B cell (primary cell): ENCODE results near the gene STAT5A. TPM values are rescaled to one million over a fixed set of nuclear protein-coding genes. Genes with fewer than 3 reads are reported as not detected.

Source experiments
- ATAC-seq: fragments of 200-7000 bp; cut with Tn5 transposase; one replicate; pipeline ENCODE4 v1.10.0; 2021; ENCODE audit warnings: low read depth, mild to moderate bottlenecking, moderate number of reproducible peaks, moderate library complexity
- CTCF ChIA-PET: fragments of 350-600 bp; sonication (Branson Sonifier 250); formaldehyde crosslinking; loops from one replicate; lab custom pipeline; 2021; ENCODE audit warnings: antibody characterized with exemption, inconsistent platforms; lab: Charles Lee
- POLR2A ChIA-PET: fragments of 350-600 bp; sonication (Branson Sonifier 250); formaldehyde crosslinking; loops from one replicate; lab custom pipeline; 2021; ENCODE audit warnings: antibody characterized with exemption; lab: Charles Lee
- DNase-seq: peaks from one replicate; pipeline ENCODE4 v3.0.0; 2013
- H2AFZ ChIP-seq: 2 replicates; pipeline ENCODE4 v1.6.1; 2012; ENCODE audit warnings: mild to moderate bottlenecking, low read depth, low read length; ENCODE audit not compliant: insufficient read depth, poor library complexity, severe bottlenecking
- H3K27ac ChIP-seq, 2 donors: 1 replicate in 1 of 2; 2 replicates in 1 of 2; pipeline ENCODE4 v1.5.1; 2012 to 2013; ENCODE audit warnings: low read length in 2 of 2, mild to moderate bottlenecking in 2 of 2, moderate library complexity in 1 of 2
- H3K27me3 ChIP-seq, 4 experiments: fragments of 200-600 bp in 1 of 4; sonication (generic) in 1 of 4; replicated peaks in 1 of 4; 1 replicate in 2 of 4; 2 replicates in 2 of 4; pipeline versions ENCODE4 v1.6.1 to v1.7.0; 2013 to 2016; ENCODE audit warnings: low read length in 3 of 4, mild to moderate bottlenecking in 2 of 4, mixed read lengths in 1 of 4, moderate library complexity in 1 of 4; ENCODE audit not compliant: insufficient read depth in 4 of 4, control insufficient read depth in 3 of 4; ENCODE audit errors: control extremely low read depth in 1 of 4
- H3K36me3 ChIP-seq, 2 experiments: replicated peaks in 1 of 2; 1 replicate in 1 of 2; 2 replicates in 1 of 2; pipeline versions ENCODE4 v1.6.1 to v1.7.1; 2013; ENCODE audit warnings: low read length in 1 of 2; ENCODE audit not compliant: insufficient read depth in 2 of 2, control insufficient read depth in 1 of 2; ENCODE audit errors: control extremely low read depth in 1 of 2, extremely low read depth in 1 of 2
- H3K4me1 ChIP-seq, 2 donors: fragments of 200-600 bp in 1 of 2; sonication (generic) in 1 of 2; 1 replicate in 1 of 2; 2 replicates in 1 of 2; pipeline versions ENCODE4 v1.5.1 to v1.6.1; 2013 to 2017; ENCODE audit warnings: low read length in 2 of 2; ENCODE audit not compliant: control insufficient read depth in 2 of 2, insufficient read depth in 2 of 2
- H3K4me2 ChIP-seq: replicated peaks from 2 replicates; pipeline ENCODE3; 2012; ENCODE audit warnings: mild to moderate bottlenecking, low read depth, low read length; ENCODE audit not compliant: poor library complexity, severe bottlenecking
- H3K4me3 ChIP-seq, 5 experiments: fragments of 200-600 bp in 1 of 5; sonication (generic) in 1 of 5; 1 replicate in 3 of 5; 2 replicates in 2 of 5; pipeline versions ENCODE4 v1.5.1 to v1.7.0; 2011 to 2016; ENCODE audit warnings: low read length in 4 of 5, mild to moderate bottlenecking in 4 of 5, low read depth in 2 of 5, control low read depth in 1 of 5, moderate library complexity in 1 of 5; ENCODE audit not compliant: insufficient read depth in 1 of 5; ENCODE audit errors: control extremely low read depth in 1 of 5, extremely low read depth in 1 of 5
- H3K79me2 ChIP-seq: fragments of 200-600 bp; sonication (generic); one replicate; pipeline ENCODE4 v1.6.0; 2016; ENCODE audit warnings: low read length; ENCODE audit not compliant: control insufficient read depth, insufficient read depth
- H3K9ac ChIP-seq: fragments of 200-600 bp; sonication (generic); 2 replicates; pipeline ENCODE4 v1.6.1; 2017; ENCODE audit warnings: mild to moderate bottlenecking, low read length, moderate library complexity
- H3K9me3 ChIP-seq, 3 donors: one replicate each; pipeline versions ENCODE4 v1.6.1 to v1.7.1; 2013; ENCODE audit warnings: low read length in 2 of 3; ENCODE audit not compliant: control insufficient read depth in 2 of 3, insufficient read depth in 1 of 3; ENCODE audit errors: control extremely low read depth in 1 of 3
- H4K20me1 ChIP-seq: 2 replicates; pipeline ENCODE4 v1.6.0; 2012; ENCODE audit warnings: mild to moderate bottlenecking, low read length; ENCODE audit not compliant: insufficient read depth, control insufficient read depth, poor library complexity, severe bottlenecking
- H3K27ac Mint-ChIP-seq: one replicate; pipeline ENCODE4 v1.8.0; 2021; ENCODE audit warnings: mixed read lengths
- H3K27me3 Mint-ChIP-seq: one replicate; pipeline ENCODE4 v1.8.0; 2021; ENCODE audit warnings: mixed read lengths
- H3K4me1 Mint-ChIP-seq: one replicate; pipeline ENCODE4 v1.8.0; 2021; ENCODE audit warnings: mixed read lengths
- H3K4me3 Mint-ChIP-seq: one replicate; pipeline ENCODE4 v1.8.0; 2021; ENCODE audit warnings: mixed read lengths
- H3K9me3 Mint-ChIP-seq: one replicate; pipeline ENCODE4 v1.8.0; 2022; ENCODE audit warnings: mixed read lengths; ENCODE audit not compliant: insufficient read depth
- EZH2 ChIP-seq: IDR thresholded peaks from 2 replicates; pipeline ENCODE4 v1.6.1; 2012; ENCODE audit warnings: borderline replicate concordance, low read depth, mild to moderate bottlenecking, moderate library complexity, low read length; ENCODE audit not compliant: insufficient read depth, poor library complexity, severe bottlenecking
- WGBS: methylation state at CpG from one replicate; pipeline ENCODE4 v1.1.5; 2013; ENCODE audit warnings: missing lambda C conversion rate; ENCODE audit not compliant: insufficient coverage; 5-methylcytosine and 5-hydroxymethylcytosine counted together
- intact Hi-C: fragments of 100-400 bp; cut with micrococcal nuclease; formaldehyde crosslinking; loops from one replicate; pipeline ENCODE4 v1.10.0; 2022
- polyA plus RNA-seq: library from polyadenylated mRNA; depleted of rRNA; stranded (reverse); fragments of >200 nt; gene quantifications from 2 replicates; pipeline ENCODE4 v1.2.3, GENCODE V29; 2012
- total RNA-seq, 2 donors: library from RNA; stranded (reverse); fragments of 120-200 nt in 1 of 2; gene quantifications; 1 replicate in 1 of 2; 2 replicates in 1 of 2; pipeline versions ENCODE4 v1.2.3 to v1.2.4, GENCODE V29; 2013 to 2022
- TF ChIP-seq, protein P1 (sequence below): fragments of 200-600 bp; IDR thresholded peaks from one replicate; pipeline ENCODE4 v1.8.0; 2022; ENCODE audit warnings: antibody characterized with exemption, mild to moderate bottlenecking

STAT5A gene
- total and polyA plus RNA-seq, 2 donors (not counting 1 experiment from before 2014, with no cell fraction given) = 48.8 to 110 TPM

GRCh38 chr17:42329025-42329976 is 41.0 kb downstream of the STAT5A start:
- Mint-ChIP-seq H3K27ac (no peak overlapping the region), H3K27me3 (no peaks in the 10 kb centered on the region), H3K4me3 (no peak overlapping the region), H3K4me1 (no peaks in the 10 kb centered on the region), H3K9me3 (no peaks in the 10 kb centered on the region)
- Histone ChIP-seq H3K27me3 (no peaks in the 10 kb centered on the region), H3K36me3 (peaks cover 15 to 59% of the 10 kb centered on the region in 2 experiments), H3K27ac (no peak overlapping the region), H3K4me2 (no peak overlapping the region), H2AFZ (no peak overlapping the region), H4K20me1 (no peaks in the 10 kb centered on the region), H3K4me3 (no peak overlapping the region), H3K9ac (no peak overlapping the region), H3K79me2 (no peaks in the 10 kb centered on the region), H3K9me3 (no peaks in the 10 kb centered on the region), H3K4me1 (no peaks in the 10 kb centered on the region)
- intact Hi-C loops = no loop called here
- no peak for TF ChIP-seq EZH2
- TF ChIP-seq, protein P1, sequence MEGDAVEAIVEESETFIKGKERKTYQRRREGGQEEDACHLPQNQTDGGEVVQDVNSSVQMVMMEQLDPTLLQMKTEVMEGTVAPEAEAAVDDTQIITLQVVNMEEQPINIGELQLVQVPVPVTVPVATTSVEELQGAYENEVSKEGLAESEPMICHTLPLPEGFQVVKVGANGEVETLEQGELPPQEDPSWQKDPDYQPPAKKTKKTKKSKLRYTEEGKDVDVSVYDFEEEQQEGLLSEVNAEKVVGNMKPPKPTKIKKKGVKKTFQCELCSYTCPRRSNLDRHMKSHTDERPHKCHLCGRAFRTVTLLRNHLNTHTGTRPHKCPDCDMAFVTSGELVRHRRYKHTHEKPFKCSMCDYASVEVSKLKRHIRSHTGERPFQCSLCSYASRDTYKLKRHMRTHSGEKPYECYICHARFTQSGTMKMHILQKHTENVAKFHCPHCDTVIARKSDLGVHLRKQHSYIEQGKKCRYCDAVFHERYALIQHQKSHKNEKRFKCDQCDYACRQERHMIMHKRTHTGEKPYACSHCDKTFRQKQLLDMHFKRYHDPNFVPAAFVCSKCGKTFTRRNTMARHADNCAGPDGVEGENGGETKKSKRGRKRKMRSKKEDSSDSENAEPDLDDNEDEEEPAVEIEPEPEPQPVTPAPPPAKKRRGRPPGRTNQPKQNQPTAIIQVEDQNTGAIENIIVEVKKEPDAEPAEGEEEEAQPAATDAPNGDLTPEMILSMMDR = no peak
- no peak for DNase-seq
- 95% methylated on average over 4 of the region's 11 CpGs for WGBS
- CTCF ChIA-PET = interaction anchor here (1.0 to 20.6 kb wide), 3 partner anchors 17 to 99 kb away, joined by 3 to 546 read pairs (median 8); no protein-coding TSS in a partner anchor
- no peak for ATAC-seq
- POLR2A ChIA-PET = no interaction called here

- Histone ChIP-seq H3K27me3 (no peaks in the 10 kb centered on the region), H2AFZ (no peak overlapping the region), H3K9me3 (no peaks in the 10 kb centered on the region), H3K79me2 (no peaks in the 10 kb centered on the region), H3K36me3 (peaks cover 21 to 73% of the 10 kb centered on the region in 2 experiments), H4K20me1 (no peaks in the 10 kb centered on the region), H3K4me1 (peaks cover 0 to 3% of the 10 kb centered on the region in 2 donors), H3K9ac (no peak overlapping the region), H3K27ac (no peak overlapping the region), H3K4me3 (no peak overlapping the region), H3K4me2 (no peak overlapping the region)
- ATAC-seq (no peak), DNase-seq (no peak)
- no peak overlapping the region for H3K4me3 Mint-ChIP-seq
- peaks cover 6% of the 10 kb centered on the region for H3K4me1 Mint-ChIP-seq
- no peaks in the 10 kb centered on the region for H3K27me3 Mint-ChIP-seq
- no peak for TF ChIP-seq EZH2
- no peak overlapping the region for H3K27ac Mint-ChIP-seq
- intact Hi-C loops = no loop called here
- no peaks in the 10 kb centered on the region for H3K9me3 Mint-ChIP-seq
- WGBS = no CpG with 5 or more reads among the region's 1 CpG
- ChIA-PET CTCF (interaction anchor here (0.6 to 1.8 kb wide), 3 partner anchors 10 to 73 kb away, joined by 3 to 5 read pairs (median 3); no protein-coding TSS in a partner anchor), POLR2A (no interaction called here)
Observed at GRCh38 chr17:42333053-42333452, 44.8 kb downstream of the STAT5A start.
